PC-9 (cell line): ENCODE measurements around the gene PSMD1. TPM values are rescaled to one million over a fixed set of nuclear protein-coding genes. Genes with fewer than 3 reads are reported as not detected.
A peak's percentile ranks its signal among the peaks of the same experiment; 100 is the strongest.

Experiments used
- BruUV-seq: library from RNA; stranded (reverse); fragments of 400-500 nt; replicated peaks from 2 replicates; lab custom pipeline; 2021; lab: Mats Ljungman, UMichigan
- CTCF ChIA-PET: fragments of 300-600 bp; sonication (Branson Sonifier 250); formaldehyde crosslinking; loops from one replicate; lab custom pipeline; 2022; ENCODE audit warnings: antibody characterized with exemption; lab: Charles Lee
- POLR2A ChIA-PET: fragments of 300-600 bp; sonication (Branson Sonifier 250); formaldehyde crosslinking; loops from one replicate; lab custom pipeline; 2022; ENCODE audit warnings: antibody characterized with exemption; ENCODE audit not compliant: unreplicated experiment; lab: Charles Lee
- DNase-seq, 2 experiments: peaks; one replicate each; pipeline versions ENCODE4 v3.0.0 to v3.0.0-alpha.2; 2015 to 2022; ENCODE audit warnings: mixed read lengths in 1 of 2
- H2AFZ ChIP-seq: fragments of 200-600 bp; sonication (generic); 2 replicates; pipeline ENCODE4 v1.8.1; 2017; ENCODE audit warnings: antibody characterized with exemption
- H3F3A ChIP-seq: fragments of 200-600 bp; sonication (generic); 2 replicates; pipeline ENCODE4 v1.8.1; 2017; ENCODE audit warnings: antibody characterized with exemption, mild to moderate bottlenecking, low read depth; ENCODE audit not compliant: insufficient read depth
- H3K27ac ChIP-seq: fragments of 200-600 bp; sonication (generic); 2 replicates; pipeline ENCODE4 v1.6.1; 2016; ENCODE audit warnings: mixed run types
- H3K27me3 ChIP-seq: fragments of 200-600 bp; sonication (generic); 2 replicates; pipeline ENCODE4 v1.6.1; 2016; ENCODE audit warnings: low read depth, mixed run types; ENCODE audit not compliant: insufficient read depth
- H3K36me3 ChIP-seq: fragments of 200-600 bp; sonication (generic); 2 replicates; pipeline ENCODE4 v1.6.1; 2016; ENCODE audit warnings: low read depth, mixed run types
- H3K4me1 ChIP-seq: fragments of 200-600 bp; sonication (generic); replicated peaks from 2 replicates; pipeline ENCODE4 v1.6.1; 2016; ENCODE audit warnings: mixed run types; ENCODE audit not compliant: insufficient read depth
- H3K4me2 ChIP-seq: fragments of 200-600 bp; sonication (generic); 2 replicates; pipeline ENCODE4 v1.6.1; 2017; ENCODE audit warnings: mixed run types
- H3K4me3 ChIP-seq: fragments of 200-600 bp; sonication (generic); 2 replicates; pipeline ENCODE4 v1.6.1; 2016; ENCODE audit warnings: mixed run types
- H3K79me2 ChIP-seq: fragments of 200-600 bp; sonication (generic); 2 replicates; pipeline ENCODE4 v1.6.1; 2017; ENCODE audit warnings: low read depth, mixed run types
- H3K9me2 ChIP-seq: fragments of 200-600 bp; sonication (generic); 2 replicates; pipeline ENCODE4 v1.8.1; 2017; ENCODE audit warnings: mild to moderate bottlenecking; ENCODE audit not compliant: insufficient read depth
- H3K9me3 ChIP-seq: fragments of 200-600 bp; sonication (generic); 2 replicates; pipeline ENCODE4 v1.8.1; 2016; ENCODE audit warnings: low read depth; ENCODE audit not compliant: insufficient read depth
- H4K20me1 ChIP-seq: fragments of 200-600 bp; sonication (generic); 2 replicates; pipeline ENCODE4 v1.8.1; 2017; ENCODE audit not compliant: insufficient read depth
- CTCF ChIP-seq: fragments of 200-600 bp; sonication (generic); conservative IDR thresholded peaks from 2 replicates; pipeline ENCODE4 v1.6.1; 2017; ENCODE audit warnings: mixed run types, antibody characterized with exemption, mild to moderate bottlenecking, moderate library complexity
- EZH2 ChIP-seq: fragments of 200-600 bp; sonication (generic); IDR thresholded peaks from 2 replicates; pipeline ENCODE4 v1.8.0; 2017; ENCODE audit warnings: antibody characterized with exemption, low read depth
- intact Hi-C: fragments of 100-400 bp; cut with micrococcal nuclease; formaldehyde crosslinking; loops from one replicate; pipeline ENCODE4 v1.10.0; 2022; ENCODE audit not compliant: unreplicated experiment
- total RNA-seq: library from RNA; stranded (reverse); gene quantifications from 2 replicates; pipeline ENCODE4 v1.2.3, GENCODE V29; 2021

Gene PSMD1
- total RNA-seq, 1 experiment from 2014 or later, result 119 TPM

- no TSS peak for BruUV-seq
- Histone ChIP-seq H3K27ac (no peak overlapping the region), H4K20me1 (no peaks in the 10 kb centered on the region), H3K36me3 (no peaks in the 10 kb centered on the region), H3K4me2 (no peak overlapping the region), H3K27me3 (peaks cover 16% of the 10 kb centered on the region; the same call in 1 of the 2 replicates), H3K4me1 (no peaks in the 10 kb centered on the region), H3K9me3 (no peaks in the 10 kb centered on the region), H2AFZ (no peak overlapping the region), H3K9me2 (no peaks in the 10 kb centered on the region), H3K4me3 (no peak overlapping the region), H3K79me2 (no peaks in the 10 kb centered on the region), H3F3A (no peaks in the 10 kb centered on the region)
- ChIA-PET POLR2A (no interaction called here), CTCF (no interaction called here)
- intact Hi-C loops, result no loop called here
- no peak for DNase-seq
- TF ChIP-seq EZH2 (no peak), CTCF (no peak)
Measured at GRCh38 chr2:231050018-231050901, 6.4 kb upstream of the PSMD1 start.

GRCh38 chr2:231051116-231051515 is 5.6 kb upstream of the PSMD1 start:
- ChIA-PET CTCF (no interaction called here), POLR2A (no interaction called here)
- Histone ChIP-seq H3K27ac (no peak overlapping the region), H3K4me3 (no peak overlapping the region), H3K27me3 (peaks cover 16% of the 10 kb centered on the region; the same call in 1 of the 2 replicates), H3K79me2 (no peaks in the 10 kb centered on the region), H2AFZ (no peak overlapping the region), H3F3A (no peaks in the 10 kb centered on the region), H3K4me1 (no peaks in the 10 kb centered on the region), H3K9me3 (no peaks in the 10 kb centered on the region), H4K20me1 (no peaks in the 10 kb centered on the region), H3K9me2 (no peaks in the 10 kb centered on the region), H3K4me2 (no peak overlapping the region), H3K36me3 (no peaks in the 10 kb centered on the region)
- TF ChIP-seq EZH2 (no peak), CTCF (no peak)
- BruUV-seq, result no TSS peak
- intact Hi-C loops, result no loop called here
- DNase-seq, result no peak

GRCh38 chr2:231052494-231053451 is 3.9 kb upstream of the PSMD1 start:
- Histone ChIP-seq H3K27me3 (peaks cover 9% of the 10 kb centered on the region; the same call in 1 of the 2 replicates), H2AFZ (peak overlapping the region; percentile 69; the same call in 1 of the 2 replicates), H3K9me2 (no peaks in the 10 kb centered on the region), H3K36me3 (no peaks in the 10 kb centered on the region), H3F3A (no peaks in the 10 kb centered on the region), H3K79me2 (peaks cover 10% of the 10 kb centered on the region), H3K4me1 (no peaks in the 10 kb centered on the region), H4K20me1 (peaks cover under 1% of the 10 kb centered on the region; the same call in 1 of the 2 replicates), H3K27ac (no peak overlapping the region), H3K4me2 (peak overlapping the region; percentile 65), H3K4me3 (peak overlapping the region; percentile 50; the same call in 1 of the 2 replicates), H3K9me3 (no peaks in the 10 kb centered on the region)
- TF ChIP-seq EZH2 (no peak), CTCF (peak; percentile 78)
- ChIA-PET CTCF (interaction anchor here (0.5 to 1.4 kb wide), 5 partner anchors 52 to 501 kb away, joined by 3 to 11 read pairs (median 4); no protein-coding TSS in a partner anchor), POLR2A (interaction anchor here (0.6 kb wide), 1 partner anchor 61 kb away, joined by 5 read pairs; no protein-coding TSS in a partner anchor)
- no TSS peak for BruUV-seq
- intact Hi-C loops, result loop anchor here (1.0 kb wide), 1 partner anchor 150 kb away; no protein-coding TSS in a partner anchor
- peak; percentile 47 to 73 for DNase-seq
